H1 (cell line): Measurements from ENCODE around the gene TRAPPC8. TPM values are rescaled to one million over a fixed set of nuclear protein-coding genes. Genes with fewer than 3 reads are reported as not detected.

Experiments used
- ATF3 ChIP-seq: IDR thresholded peaks from 2 replicates; pipeline ENCODE4 v1.6.1; 2011; ENCODE audit warnings: low read depth, mild to moderate bottlenecking, low read length; ENCODE audit not compliant: insufficient read depth
- HDAC6 ChIP-seq: IDR thresholded peaks from one replicate; pipeline ENCODE4 v1.7.1; 2012; ENCODE audit warnings: low read depth, mild to moderate bottlenecking, inconsistent platforms, low read length, moderate library complexity
- polyA plus RNA-seq, 7 experiments: library from polyadenylated mRNA; depleted of rRNA in 3 of 7; stranded (reverse) in 5 of 7; unstranded in 2 of 7; fragments of >200 nt in 5 of 7; fragments of 200-250 nt in 2 of 7; gene quantifications; 1 replicate in 5 of 7; 2 replicates in 1 of 7; 4 replicates in 1 of 7; pipeline versions ENCODE4 v1.2.1 to v1.2.3, GENCODE V29; 2011 to 2013; ENCODE audit warnings: missing spikeins in 2 of 7, mixed read lengths in 2 of 7
- total RNA-seq: library from RNA; stranded (reverse); fragmentation: NEBNext Ultra II Directional; extraction: Animal tissue kit (Norgen Biotek cat#: 25700); gene quantifications from 2 replicates; pipeline ENCODE4 v1.2.1, GENCODE V29; 2021

TRAPPC8 gene
- total and polyA plus RNA-seq, 2 of the 8 experiments (the other 6 are each of a cell fraction or from before 2014, with no cell fraction given) = 43.6 to 56.5 TPM

- TF ChIP-seq ATF3 (no peak), HDAC6 (no peak)
Measured at GRCh38 chr18:31891566-31891965, 51.4 kb downstream of the TRAPPC8 start (continued).
